NCI-H2107 treated with DMSO at 0.1 percent for 48 hours (cell line): Measurements from ENCODE around the gene MOK.
"Not testable (repeated sequence)": the region's sequence is repeated elsewhere in the genome, so short reads cannot be mapped to it uniquely, and the experiment has no call there.

ENCODE experiments used
- DNase-seq: peaks from one replicate; lab custom pipeline; 2025; ENCODE audit not compliant: unreplicated experiment; lab: John Stamatoyannopoulos, UW

MOK gene, protein sequence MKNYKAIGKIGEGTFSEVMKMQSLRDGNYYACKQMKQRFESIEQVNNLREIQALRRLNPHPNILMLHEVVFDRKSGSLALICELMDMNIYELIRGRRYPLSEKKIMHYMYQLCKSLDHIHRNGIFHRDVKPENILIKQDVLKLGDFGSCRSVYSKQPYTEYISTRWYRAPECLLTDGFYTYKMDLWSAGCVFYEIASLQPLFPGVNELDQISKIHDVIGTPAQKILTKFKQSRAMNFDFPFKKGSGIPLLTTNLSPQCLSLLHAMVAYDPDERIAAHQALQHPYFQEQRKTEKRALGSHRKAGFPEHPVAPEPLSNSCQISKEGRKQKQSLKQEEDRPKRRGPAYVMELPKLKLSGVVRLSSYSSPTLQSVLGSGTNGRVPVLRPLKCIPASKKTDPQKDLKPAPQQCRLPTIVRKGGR

DNA sequence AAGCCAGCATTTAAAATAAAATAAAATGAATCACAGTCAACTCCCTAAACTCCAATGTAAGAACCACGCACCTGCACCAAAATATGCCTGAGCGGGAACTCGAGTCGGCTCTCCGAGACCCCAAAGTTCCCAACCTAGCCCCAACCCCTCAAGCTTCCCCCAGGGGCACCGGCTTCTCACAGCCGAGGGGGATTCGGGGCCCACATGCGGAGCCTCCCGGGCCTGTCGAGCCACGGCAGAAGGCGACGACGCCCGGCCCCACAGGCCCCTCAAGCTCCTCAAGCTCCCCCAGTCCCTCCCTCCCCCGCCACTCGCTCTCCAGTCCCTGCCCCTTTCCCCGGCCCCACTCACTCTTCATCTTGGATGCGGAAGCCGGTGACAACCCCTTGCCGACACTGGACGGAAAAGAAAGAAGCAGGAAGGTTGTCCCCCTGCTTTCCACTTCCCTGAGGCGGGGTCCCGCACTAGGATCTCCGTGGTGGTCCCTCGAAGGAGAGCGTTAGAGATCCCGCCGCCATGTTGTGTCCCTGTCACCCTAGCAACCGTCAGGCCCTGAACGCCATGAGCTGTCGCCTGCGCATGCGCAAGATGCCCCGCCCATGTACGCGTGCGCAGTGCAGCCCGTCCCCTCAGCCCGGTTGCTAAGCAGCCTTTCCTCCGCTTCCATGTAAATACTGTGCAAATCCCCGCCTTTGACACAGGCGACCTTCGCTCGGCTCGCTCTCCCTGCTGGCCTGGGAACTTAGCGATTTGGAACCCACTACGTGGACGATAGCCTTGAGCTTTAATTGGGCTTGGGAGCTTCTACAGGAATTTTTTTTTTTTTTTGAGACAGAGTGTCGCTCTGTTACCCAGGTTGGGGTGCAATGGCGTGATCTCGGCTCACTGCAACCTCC, at the start of gene MOK:
Gene MOK (minus strand): TSS at position 554 of the 896 bp plus-strand sequence. CDS start 196 bp downstream, at position 358.
- peak; percentile 97 for DNase-seq

DNA sequence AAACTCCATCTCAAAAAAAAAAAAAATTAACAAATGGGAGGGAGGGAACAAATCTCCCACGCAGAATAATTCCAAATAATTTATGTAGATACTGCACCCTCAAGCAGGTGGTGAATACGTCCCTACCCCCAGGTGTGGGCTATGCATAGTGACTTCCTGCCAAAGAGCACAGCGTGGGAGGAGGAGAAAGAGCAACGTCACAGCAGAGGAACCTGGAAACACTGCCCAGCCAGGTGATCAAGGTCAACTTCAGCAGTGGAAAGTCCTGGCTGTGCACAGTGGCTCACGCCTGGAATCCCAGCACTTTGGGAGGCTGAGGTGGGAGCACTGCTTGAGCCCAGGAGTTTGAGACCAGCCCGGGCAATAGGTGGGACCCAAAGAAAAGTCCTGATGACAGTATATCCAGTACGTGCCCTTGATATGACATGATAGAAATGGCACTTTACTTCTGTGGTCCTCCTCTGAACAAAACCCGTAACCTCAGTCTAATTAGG, 48.2 kb upstream of the MOK start:
- no peak for DNase-seq

DNA sequence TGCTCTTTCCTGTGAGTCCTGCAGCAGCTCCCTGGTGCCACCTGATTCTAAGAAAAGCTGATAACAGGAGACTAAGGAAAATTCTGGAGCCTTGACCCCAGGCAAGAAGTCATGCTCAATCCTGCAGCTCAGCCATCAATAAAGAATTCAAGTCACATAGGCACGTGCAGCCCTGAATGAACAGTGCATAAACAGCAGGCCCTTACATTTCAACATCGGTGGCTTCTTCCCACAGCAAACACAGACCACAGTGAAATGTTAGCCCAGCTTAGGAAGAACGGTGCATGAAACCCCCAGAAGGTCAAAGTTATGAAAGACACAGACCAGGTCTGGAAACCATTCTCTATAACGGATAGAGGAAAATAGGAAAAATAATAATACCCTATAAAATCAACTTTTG, 47.2 kb upstream of the MOK start:
- no peak for DNase-seq

DNA sequence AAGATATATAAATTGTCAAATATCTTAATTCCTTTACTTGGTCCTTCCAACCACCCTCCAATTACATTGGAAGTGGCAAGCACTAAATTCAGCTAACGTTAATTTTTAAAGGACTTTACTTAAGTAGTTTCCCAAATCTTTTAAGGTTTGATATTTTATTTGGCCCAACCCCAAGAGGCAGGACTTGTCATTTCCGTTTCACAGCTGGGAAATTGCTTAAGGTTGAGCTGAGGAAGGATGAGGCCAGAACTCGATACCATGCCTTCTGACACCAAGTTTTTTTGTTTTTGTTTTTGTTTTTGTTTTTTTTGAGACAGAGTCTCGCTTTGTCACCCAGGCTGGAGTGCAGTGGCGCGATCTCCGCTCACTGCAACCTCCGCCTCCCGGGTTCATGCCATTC, 46.6 kb upstream of the MOK start:
- not testable (repeated sequence) for DNase-seq

DNA sequence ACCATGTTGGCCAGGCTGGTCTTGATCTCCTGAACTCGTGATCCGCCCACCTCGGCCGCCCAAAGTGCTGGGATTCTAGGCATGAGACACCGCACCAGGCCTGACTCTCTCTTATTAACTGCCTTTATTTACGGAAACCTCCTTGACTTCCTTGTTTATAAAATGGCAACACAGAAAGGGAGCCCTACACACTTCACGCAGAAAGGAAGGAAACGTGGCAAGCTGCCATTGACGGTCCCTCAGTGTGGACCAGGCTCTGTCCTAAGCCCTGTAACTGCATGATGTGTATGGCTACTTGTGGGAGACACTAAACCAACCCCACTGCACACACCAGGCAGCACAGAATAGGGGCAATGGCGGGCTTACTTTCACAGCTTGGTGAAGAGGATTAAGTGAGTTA, 46.1 kb upstream of the MOK start:
- no peak for DNase-seq

DNA sequence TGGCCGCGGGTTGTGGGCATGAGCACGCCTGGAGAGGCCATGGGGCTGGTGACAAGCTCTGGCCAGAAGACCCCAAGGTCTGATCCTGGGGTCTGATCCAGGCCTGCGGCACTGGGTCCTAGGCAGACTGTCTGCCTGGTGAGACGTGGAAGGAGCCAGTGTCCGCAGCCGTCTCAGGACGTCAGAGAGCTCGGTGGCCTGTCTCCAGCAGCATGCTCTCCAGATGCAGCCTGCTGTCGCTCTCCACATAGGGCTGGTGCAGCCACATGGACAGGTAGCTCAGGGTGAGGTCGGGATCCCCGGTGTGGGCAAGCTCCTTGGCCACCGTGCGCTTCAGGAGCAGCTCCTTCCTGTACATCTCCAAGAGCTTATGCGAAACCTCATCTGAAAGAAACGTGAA, 43.4 kb upstream of the MOK start:
- no peak for DNase-seq

DNA sequence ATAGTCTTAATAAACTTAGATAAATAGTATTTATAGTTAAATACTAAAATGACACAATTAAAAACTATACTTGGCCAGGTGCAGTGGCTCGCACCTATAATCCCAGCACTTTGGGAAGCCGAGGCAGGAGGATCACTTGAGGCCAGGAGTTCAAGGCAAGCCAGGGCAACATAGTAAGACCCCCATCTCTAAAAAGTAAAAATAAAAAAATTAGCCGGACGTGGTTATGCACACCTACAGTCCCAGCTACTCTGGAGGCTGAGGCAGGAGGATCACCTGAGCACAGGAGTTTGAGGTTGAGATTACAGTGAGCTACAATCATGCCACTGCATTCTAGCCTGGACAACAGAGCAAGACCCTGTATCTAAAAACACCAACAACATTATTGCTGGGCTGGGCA, 41.7 kb upstream of the MOK start:
- no peak for DNase-seq

DNA sequence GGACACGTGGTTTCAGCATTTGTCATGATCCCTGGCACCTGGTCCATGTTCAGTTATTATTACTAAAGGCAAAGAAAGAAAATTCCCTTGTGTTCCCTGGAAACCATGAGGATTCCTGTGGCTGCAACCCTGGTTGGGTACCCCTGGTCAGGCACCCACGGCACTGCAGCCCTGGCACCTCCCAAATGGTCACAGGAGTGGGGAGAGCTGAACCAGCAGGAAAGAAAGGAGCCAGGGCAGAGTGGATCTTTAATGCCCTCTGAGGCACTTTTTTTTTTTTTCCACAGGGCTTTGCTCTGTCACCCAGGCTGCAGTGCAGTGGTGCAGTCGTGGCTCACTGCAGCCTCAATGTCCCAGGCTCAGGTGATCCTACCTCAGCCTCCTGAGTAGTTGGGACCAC, 40.3 kb upstream of the MOK start:
- no peak for DNase-seq

DNA sequence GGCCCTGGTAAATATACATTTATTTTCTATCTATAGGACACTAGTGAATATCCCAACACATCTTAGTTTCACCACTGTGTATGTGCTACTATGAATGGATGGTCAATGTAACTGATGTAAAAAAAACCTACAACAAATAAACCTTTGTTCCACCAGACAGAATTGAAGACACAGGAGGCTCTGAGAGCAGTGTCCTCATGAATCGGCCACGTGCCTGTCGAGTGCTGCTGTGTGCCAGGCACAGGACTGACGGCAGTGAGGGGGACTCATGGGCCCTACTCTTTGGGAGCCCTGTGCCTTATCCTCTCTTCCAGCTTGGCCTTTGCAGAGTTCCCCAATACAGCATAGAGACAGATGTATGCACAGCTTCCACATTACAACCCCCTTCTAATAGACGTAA, 39.5 kb upstream of the MOK start:
- no peak for DNase-seq

DNA sequence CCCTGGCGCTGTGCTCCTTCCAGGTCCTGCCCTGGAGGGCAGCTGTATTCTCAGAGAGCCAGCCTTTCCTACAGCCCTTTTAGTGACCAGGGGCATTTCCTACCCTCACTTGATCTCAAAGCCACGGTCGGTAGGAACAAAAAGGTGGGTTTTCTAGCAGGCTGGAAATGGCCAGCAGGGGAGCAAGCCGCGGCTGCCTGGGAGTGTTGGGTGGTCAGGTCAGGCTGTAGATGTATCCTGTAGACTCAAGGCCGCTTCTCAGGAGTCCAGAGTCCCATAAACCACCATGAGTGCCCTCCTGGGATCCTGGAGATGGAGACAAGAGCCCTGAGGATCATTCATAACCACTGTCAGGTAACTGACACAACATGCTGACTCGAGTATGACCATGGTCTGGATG, 39.1 kb upstream of the MOK start:
- DNase-seq: no peak

DNA sequence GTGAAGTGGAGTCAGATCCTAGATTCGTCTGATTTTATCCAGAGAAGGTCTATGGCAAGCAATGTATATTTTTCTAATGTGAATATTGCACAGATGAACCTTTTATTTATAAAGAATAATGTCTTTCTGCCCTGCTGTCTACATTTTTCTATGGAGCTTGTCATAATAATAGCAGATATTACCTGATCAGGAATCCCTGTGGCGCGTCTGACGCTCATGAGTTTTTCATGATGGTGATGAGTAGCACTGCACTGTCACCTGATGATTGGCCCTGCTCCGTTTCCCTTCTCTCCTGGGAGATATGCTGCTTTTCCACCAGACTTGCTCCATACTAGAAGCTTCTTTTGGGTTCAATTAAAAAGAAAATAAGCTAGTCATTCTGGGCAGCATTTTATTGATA, 37.3 kb upstream of the MOK start:
- no peak for DNase-seq

DNA sequence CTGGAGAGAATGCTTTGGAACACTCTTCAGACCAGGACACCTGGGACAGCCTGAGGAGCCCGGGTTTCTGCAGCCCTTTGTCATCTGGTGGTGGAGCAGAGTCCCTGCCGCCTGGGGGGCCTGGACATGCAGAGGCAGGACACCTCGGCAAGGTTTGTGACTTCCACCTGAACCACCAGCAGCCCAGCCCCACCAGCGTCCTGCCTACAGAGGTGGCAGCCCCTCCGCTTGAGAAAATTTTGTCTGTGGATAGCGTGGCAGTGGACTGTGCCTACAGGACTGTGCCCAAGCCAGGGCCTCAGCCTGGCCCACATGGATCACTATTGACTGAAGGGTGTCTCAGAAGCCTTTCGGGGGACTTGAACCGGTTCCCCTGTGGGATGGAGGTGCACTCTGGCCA, 36.6 kb upstream of the MOK start:
- no peak for DNase-seq

DNA sequence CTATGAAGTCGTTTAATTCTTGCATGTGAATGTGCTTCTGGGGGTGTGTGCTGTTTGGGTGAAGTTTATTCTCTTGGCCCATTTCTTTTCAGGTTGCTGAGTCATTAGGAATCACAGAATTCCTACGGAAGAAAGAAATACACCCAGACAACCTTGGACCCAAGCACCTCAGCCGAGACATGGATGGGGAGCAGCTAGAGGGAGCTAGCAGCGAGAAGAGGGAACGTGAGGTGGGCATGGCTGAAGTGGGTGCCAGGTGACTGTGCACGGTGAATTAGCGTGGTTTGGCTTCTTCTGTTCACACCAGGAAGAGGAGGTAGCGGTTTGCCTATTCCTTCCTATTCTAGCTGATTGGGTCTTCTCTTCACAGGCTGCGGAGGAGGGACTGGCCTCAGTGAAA, 33.8 kb upstream of the MOK start:
- DNase-seq: no peak

DNA sequence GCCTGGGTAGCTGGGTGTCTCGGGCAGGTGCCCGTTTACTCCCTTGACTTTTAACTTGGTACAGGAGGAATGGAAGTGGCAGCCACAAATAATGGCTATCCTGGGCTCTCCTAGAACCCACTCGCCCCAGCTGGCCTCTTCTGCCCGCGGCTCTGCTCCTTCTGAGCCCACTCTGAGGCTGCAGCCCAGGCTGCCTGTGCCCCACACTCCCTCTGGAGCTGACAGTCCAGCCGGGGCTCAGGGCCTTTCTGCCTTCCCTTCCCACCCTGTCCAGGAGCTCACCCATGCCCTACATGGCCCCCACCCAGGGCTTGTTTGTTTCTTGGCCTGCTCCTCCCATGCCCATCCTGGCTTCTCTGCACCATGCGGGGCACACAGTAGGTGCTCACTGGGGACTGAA, 30.2 kb upstream of the MOK start:
- DNase-seq: no peak

DNA sequence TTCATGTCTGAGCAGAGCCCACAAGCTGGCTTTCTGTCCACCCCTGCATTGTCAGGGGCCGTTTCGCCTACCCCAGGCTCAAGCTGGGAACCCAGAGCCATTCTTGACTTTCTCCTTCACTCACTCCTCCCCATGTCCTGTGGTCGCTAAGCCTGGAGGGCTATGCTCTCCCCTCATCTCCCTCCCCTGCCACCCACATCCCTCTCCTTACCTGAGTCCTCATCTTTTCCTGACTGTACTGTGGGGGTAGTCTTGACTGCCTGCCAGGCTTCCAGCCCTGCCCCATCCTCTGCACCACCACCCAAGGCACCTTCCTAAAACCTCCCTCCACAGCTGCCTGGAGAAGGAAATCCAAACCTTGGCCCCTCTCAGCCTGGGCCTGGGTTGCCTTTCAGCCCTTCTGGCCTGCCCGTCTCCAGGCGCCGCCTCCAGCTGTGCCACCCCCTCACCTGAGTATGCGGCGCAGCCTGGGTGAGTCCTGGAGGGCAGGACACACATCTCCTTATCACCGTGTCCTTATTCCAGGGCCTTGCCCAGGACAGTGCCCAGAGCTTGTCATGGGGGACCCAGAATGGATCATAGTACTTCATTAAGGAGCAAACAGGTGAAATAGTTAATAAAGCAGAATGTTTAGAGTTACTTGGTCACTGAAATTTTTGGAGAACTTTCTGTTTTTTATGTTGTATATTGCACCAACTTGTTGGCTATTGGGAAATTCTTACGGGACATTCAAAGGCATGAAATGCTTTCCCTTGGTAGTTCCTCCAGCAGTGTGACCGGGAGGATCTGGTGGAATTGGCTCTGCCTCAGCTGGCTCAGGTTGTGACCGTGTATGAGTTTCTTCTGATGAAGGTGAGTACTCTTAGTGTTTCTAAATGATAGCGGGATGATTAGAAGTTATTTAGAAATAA, 29.1 kb upstream of the MOK start:
- DNase-seq: no peak

DNA sequence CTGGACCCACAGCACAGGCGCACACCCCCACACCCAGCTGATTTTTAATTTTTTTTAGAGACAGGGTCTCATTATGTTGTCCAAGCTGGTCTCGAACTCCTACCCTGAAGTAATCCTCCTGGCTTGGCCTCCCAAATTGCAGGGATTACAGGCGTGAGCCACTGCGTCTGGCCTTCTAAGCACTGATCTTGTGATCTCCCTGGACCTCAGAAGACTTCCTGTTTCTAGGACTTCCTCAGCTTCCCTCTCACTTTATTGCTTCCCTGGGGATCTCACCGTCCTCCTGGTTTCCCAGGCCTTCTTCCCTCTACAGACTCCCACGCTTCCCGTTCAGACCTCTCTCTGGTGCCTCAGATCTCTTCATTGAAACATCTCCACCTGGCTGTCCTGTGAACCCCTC, 28.4 kb upstream of the MOK start:
- DNase-seq: no peak

DNA sequence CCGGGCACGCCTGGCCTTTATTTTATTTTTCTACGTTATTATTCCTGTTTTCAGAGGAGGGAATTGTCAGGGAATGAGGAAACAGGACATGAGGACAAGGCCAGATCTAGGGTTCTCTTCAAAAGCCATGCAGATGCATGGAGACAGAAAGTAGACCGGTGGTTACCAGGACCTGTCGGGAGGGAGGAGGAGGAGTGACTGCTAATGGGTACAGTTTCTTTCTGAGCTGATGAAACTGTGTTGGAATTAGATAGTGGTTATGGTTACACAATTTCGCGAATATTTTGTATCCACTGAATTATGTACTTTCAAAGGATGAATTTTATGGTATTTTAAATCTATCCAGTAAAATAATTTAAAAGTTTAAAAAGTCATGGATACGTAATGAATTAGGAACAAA, 25.8 kb upstream of the MOK start:
- DNase-seq: no peak

DNA sequence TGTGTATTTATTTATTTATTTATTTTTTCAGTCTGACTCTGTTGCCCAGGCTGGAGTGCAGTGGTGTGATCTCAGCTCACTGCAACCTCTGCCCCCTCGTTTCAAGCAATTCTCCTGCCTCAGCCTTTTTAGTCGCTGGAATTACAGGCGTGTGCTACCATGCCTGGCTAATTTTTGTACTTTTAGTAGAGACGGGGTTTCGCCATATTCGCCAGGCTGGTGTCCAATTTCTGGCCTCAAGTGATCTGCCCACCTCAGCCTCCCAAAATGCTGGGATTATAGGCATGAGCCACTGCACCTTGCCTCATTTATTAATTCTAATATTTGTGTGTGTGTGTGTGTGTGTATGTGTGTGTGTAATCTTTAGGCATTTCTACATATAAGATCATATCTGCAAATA, 24.4 kb upstream of the MOK start:
- DNase-seq: not testable (repeated sequence)

DNA sequence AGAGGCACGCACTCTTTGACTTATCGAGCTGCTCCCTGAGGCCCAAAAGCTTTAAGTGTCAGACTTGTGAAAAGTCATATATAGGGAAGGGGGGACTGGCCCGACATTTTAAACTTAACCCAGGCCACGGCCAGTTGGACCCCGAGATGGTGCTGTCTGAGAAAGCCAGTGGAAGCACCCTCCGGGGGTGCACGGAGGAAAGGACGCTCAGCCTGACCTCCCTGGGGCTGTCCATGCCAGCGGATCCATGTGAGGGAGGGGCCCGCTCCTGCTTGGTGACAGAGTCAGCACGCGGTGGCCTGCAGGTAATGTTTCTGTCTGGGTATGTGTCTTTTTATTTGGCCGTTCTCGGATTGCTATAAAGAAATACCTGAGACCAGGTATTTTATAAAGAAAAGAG, 21.6 kb upstream of the MOK start:
- no peak for DNase-seq

DNA sequence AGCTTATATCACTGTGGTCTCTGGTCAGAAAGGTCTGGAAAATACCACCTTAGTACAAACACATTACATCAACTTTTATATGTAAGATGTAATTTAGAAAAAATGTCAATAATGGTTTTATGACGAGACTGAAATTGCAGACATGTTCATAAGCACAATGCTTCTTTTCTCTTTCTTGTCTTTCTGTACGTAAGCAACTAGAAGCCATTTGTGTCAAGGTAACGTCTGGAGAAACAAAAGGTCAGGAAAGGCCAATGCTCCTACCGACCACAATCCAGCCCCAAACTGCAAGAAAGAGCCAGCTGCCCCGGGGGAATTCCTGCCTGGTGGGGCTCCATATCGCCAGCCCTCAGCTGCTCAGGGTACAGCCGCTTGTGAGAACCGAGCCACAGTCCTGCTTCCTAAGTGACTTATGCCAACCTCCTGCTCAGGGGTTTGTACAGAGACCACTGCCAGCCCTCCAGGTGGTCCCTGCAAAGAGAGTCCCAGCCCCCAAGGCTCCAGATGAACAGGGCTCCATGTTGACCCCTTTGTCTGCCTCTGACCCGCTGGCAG, 20.9 kb upstream of the MOK start:
- no peak for DNase-seq

DNA sequence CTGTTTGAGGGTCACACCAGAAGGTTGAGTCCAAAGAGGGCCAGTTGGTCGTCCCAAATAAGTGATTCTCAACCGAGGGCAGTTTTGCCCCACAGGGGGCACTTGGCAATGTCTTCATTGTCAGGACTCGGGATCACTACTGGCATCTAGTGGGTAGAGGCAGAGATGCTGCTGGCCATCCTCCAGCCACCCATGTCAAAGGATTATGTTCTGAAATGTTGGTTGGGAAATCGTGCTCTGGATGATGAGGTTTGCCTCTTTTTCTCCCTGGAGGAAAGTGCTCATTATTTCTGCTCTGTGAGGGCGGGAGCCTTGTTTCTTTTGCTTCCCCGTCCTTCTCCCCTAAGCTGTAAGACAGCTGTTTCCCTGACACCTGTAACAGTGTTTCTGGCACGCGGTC, 18.1 kb upstream of the MOK start:
- DNase-seq: peak; percentile 23
